Mononuclear cell (primary cell): ENCODE measurements around the gene SNX2. TPM values are rescaled to one million over a fixed set of nuclear protein-coding genes. Genes with fewer than 3 reads are reported as not detected.

ENCODE experiments used
- total RNA-seq: library from RNA; depleted of rRNA; stranded (reverse); fragments of >200 nt; gene quantifications from one replicate; pipeline ENCODE4 v1.2.3, GENCODE V29; 2012

The SNX2 gene
- total RNA-seq, 1 donor: 159 TPM

Other genes with a start within 250 kb of the SNX2 start
- 1.4 TPM for gene SNX24, start 70.5 kb downstream of the SNX2 start, total RNA-seq